Activated naive CD8-positive, alpha-beta T cell treated with anti-CD3 and anti-CD28 coated beads, Interleukin-2, amount 50 U/mL, for 24 hours (primary cell): Measurements from ENCODE around the gene SOAT2.

Source experiments
- ATAC-seq: fragments of 150-1000 bp; cut with Tn5 transposase; one replicate; pipeline ENCODE4 v1.10.0; 2021
- DNase-seq: peaks from one replicate; pipeline ENCODE4 v3.0.0; 2021
- H3K27ac Mint-ChIP-seq: one replicate; pipeline ENCODE4 v1.8.0; 2021; ENCODE audit warnings: mild to moderate bottlenecking, mixed read lengths
- H3K27me3 Mint-ChIP-seq: one replicate; pipeline ENCODE4 v1.8.0; 2021; ENCODE audit warnings: mixed read lengths
- H3K36me3 Mint-ChIP-seq: one replicate; pipeline ENCODE4 v1.8.0; 2021; ENCODE audit warnings: low read depth, mixed read lengths
- H3K4me1 Mint-ChIP-seq: one replicate; pipeline ENCODE4 v1.8.0; 2021; ENCODE audit warnings: mixed read lengths
- H3K4me3 Mint-ChIP-seq: one replicate; pipeline ENCODE4 v1.8.0; 2021; ENCODE audit warnings: mild to moderate bottlenecking, moderate library complexity, mixed read lengths
- H3K9me3 Mint-ChIP-seq: one replicate; pipeline ENCODE4 v1.8.0; 2021; ENCODE audit warnings: mixed read lengths

The SOAT2 gene

DNA sequence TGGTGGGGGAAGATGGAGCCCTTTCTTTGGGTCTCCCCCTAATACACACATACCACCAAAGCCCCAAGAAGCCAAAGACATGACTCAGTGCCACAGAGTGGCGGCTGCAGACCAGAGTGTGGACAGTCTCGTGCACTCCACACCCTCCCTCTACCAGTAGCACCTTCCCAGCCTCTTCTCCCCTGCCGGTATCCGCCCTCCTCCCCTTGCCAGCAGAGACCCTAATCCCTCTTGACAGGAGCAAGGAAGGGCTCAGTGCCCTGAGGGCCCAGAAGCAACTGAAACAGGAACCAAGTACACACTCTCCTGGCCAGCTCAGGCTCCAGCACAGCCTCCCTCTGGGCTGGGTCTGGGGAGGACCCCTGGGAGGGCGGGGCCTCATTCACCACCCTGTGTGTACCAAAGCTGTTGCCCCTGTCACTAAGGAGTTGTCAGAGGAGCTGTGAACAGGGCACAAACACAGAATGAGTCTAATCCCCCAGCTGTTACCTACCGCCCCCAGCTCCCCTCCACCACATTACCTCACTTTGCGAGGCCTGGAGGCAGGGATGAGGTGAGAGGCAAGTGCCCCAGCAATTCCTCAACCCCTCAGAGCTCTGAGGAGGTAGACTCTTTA, 32.3 kb upstream of the SOAT2 start:
- DNase-seq (no peak), ATAC-seq (no peak)
- peaks cover 12% of the 10 kb centered on the region for H3K36me3 Mint-ChIP-seq
- H3K27me3 Mint-ChIP-seq, result no peaks in the 10 kb centered on the region
- peak overlapping the region; percentile 27 for H3K27ac Mint-ChIP-seq
- no peak overlapping the region for H3K4me3 Mint-ChIP-seq
- H3K9me3 Mint-ChIP-seq, result no peaks in the 10 kb centered on the region
- peaks cover 11% of the 10 kb centered on the region for H3K4me1 Mint-ChIP-seq

DNA sequence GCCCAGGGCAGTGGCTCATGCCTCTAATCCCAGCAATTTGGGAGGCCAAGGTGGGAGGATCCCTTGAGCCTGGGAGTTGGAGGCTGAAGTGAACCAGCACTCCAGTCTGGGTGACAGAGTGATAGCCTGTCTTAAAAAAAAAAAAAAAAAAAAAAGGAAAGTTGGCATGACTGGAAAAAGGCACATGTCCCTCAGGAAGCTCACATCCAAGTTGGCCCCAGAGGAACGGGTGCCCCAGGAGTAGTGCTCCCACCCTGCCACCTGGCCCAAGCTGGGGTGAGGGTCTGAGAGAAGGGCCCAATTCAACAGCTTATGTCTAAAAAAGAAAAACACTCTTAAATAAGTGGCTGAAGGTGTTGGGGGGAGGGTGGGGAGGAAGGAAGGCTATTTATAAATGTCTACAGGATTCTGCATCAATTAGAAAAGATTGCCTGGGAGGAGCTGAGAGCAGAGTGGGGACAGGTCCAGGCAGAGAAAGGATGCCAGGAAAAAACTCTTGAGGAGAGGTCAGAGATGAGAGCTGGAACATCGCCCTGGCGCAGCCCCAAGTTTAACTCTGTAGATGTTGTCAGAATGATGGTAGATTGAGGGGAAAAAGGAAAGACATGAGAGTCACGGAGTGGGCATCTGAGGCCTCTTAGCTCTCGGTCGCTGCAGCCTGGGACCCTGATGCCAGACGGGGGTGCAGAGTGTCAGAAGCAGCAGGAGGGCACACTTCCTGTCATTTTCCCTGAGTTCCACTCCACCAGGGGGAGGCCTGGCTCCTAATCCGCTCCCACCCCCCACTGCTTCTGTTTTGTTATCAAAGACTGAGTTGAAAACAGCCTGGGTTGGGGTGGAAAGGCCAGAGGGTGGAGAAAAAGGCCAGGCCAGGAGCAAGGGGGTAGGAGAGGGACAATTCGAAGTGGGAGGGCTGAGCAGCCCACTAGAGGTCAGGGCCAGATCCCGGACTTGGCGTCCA, 31.4 kb upstream of the SOAT2 start:
- H3K4me3 Mint-ChIP-seq, result no peak overlapping the region
- peaks cover 10% of the 10 kb centered on the region for H3K4me1 Mint-ChIP-seq
- H3K27ac Mint-ChIP-seq, result no peak overlapping the region
- DNase-seq, result no peak
- H3K36me3 Mint-ChIP-seq, result peaks cover 7% of the 10 kb centered on the region
- no peaks in the 10 kb centered on the region for H3K27me3 Mint-ChIP-seq
- H3K9me3 Mint-ChIP-seq, result no peaks in the 10 kb centered on the region
- no peak for ATAC-seq

DNA sequence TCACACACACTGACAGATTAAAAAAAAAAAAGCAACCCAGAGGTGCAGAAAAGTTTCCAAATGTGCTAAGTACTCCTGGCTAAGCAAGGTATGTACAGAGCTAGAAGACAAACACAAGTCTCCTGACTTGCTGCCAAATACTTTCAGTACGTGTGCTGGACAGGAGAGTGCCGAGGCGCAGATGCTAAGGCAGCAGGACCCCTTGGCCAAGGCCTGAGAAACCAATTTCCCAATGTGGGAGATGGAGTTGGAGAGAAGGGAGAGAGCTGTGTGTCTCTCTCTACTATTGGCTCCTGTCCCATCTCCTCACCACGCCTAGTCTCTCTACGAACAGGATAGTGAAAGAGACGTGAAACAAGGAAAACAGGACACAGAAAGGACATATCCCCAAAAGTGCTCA, 29.4 kb upstream of the SOAT2 start:
- H3K4me1 Mint-ChIP-seq, result peaks cover 24% of the 10 kb centered on the region
- ATAC-seq (no peak), DNase-seq (no peak)
- H3K4me3 Mint-ChIP-seq, result no peak overlapping the region
- no peak overlapping the region for H3K27ac Mint-ChIP-seq
- peaks cover 12% of the 10 kb centered on the region for H3K36me3 Mint-ChIP-seq
- H3K9me3 Mint-ChIP-seq, result no peaks in the 10 kb centered on the region
- H3K27me3 Mint-ChIP-seq, result no peaks in the 10 kb centered on the region

- Mint-ChIP-seq H3K9me3 (no peaks in the 10 kb centered on the region), H3K36me3 (peaks cover 12% of the 10 kb centered on the region), H3K4me1 (peaks cover 24% of the 10 kb centered on the region), H3K4me3 (no peak overlapping the region), H3K27ac (no peak overlapping the region), H3K27me3 (no peaks in the 10 kb centered on the region)
- no peak for DNase-seq
- no peak for ATAC-seq
Observed at GRCh38 chr12:53074283-53074998, 28.8 kb upstream of the SOAT2 start.

DNA sequence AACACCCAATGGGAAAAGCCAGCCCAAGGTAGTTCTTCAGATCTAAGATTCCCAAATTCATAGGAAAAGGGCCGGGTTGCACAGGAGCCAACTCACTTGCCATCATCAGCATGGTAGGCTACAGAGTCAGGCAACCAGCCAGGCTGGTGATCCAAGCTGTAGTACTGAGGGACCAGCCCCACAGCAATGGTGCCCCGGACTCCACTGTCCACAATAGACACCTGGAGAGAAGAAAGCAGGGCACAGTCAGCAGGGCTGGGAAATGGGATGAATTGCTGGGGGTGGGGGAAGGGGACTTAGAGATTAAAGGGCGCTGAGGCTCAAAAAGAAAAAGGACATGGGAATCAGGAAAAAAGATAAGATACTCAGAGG, 28.3 kb upstream of the SOAT2 start:
- ATAC-seq (no peak), DNase-seq (no peak)
- H3K36me3 Mint-ChIP-seq, result peaks cover 12% of the 10 kb centered on the region
- peaks cover 28% of the 10 kb centered on the region for H3K4me1 Mint-ChIP-seq
- no peak overlapping the region for H3K27ac Mint-ChIP-seq
- no peak overlapping the region for H3K4me3 Mint-ChIP-seq
- H3K27me3 Mint-ChIP-seq, result no peaks in the 10 kb centered on the region
- H3K9me3 Mint-ChIP-seq, result no peaks in the 10 kb centered on the region

- Mint-ChIP-seq H3K27me3 (no peaks in the 10 kb centered on the region), H3K4me1 (peaks cover 35% of the 10 kb centered on the region), H3K9me3 (no peaks in the 10 kb centered on the region), H3K27ac (no peak overlapping the region), H3K36me3 (peaks cover 12% of the 10 kb centered on the region), H3K4me3 (no peak overlapping the region)
- ATAC-seq, result no peak
- DNase-seq, result no peak
Observed at GRCh38 chr12:53076461-53076860, 26.8 kb upstream of the SOAT2 start.

GRCh38 chr12:53077030-53077429, 26.3 kb upstream of the SOAT2 start:
- DNase-seq (no peak), ATAC-seq (no peak)
- peaks cover 12% of the 10 kb centered on the region for H3K36me3 Mint-ChIP-seq
- no peaks in the 10 kb centered on the region for H3K27me3 Mint-ChIP-seq
- peak overlapping the region; percentile 65 for H3K27ac Mint-ChIP-seq
- H3K4me1 Mint-ChIP-seq, result peaks cover 33% of the 10 kb centered on the region
- H3K9me3 Mint-ChIP-seq, result no peaks in the 10 kb centered on the region
- peak overlapping the region; percentile 90 for H3K4me3 Mint-ChIP-seq

DNA sequence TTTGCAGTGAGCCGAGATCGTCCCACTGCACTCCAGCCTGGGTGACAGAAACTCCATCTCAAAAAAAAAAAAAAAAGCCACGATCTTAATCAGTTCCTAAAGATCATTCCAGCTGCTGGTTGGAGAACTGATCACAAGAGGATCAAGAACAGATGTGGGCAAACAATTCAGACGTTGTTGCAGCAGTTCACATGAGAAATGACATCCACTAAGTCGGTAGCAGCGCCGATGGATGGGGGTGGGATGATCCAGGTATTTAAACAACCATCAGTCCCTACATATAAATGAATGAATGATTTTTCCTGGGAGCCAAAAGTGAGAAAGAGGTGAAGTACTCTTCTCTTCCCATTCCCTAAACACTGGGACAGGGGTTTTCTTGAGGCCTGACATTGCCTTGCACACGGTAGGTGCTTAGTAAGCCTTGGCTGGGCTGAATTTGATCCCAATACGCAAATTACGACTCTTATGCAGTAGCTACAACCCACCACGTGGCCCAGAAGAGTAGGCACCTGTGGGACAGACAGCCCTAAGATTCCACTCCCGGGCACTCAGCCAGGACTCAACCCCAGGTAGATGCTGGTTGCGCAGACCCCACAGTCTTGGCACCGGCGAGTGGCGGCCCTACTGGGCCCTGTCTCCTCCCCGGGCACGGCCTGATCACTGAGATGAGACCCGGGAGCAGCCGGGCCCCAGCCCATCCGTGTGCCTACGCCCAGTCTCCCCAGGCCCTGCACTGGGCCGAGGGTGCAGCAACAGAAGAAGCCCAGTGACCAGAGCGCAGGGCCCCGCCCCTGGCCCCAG, 24.7 kb upstream of the SOAT2 start:
- DNase-seq (no peak), ATAC-seq (peak; percentile 6)
- Mint-ChIP-seq H3K36me3 (peaks cover 6% of the 10 kb centered on the region), H3K27ac (peak overlapping the region; percentile 93), H3K9me3 (no peaks in the 10 kb centered on the region), H3K4me1 (peaks cover 34% of the 10 kb centered on the region), H3K4me3 (peak overlapping the region; percentile 90), H3K27me3 (no peaks in the 10 kb centered on the region)

DNA sequence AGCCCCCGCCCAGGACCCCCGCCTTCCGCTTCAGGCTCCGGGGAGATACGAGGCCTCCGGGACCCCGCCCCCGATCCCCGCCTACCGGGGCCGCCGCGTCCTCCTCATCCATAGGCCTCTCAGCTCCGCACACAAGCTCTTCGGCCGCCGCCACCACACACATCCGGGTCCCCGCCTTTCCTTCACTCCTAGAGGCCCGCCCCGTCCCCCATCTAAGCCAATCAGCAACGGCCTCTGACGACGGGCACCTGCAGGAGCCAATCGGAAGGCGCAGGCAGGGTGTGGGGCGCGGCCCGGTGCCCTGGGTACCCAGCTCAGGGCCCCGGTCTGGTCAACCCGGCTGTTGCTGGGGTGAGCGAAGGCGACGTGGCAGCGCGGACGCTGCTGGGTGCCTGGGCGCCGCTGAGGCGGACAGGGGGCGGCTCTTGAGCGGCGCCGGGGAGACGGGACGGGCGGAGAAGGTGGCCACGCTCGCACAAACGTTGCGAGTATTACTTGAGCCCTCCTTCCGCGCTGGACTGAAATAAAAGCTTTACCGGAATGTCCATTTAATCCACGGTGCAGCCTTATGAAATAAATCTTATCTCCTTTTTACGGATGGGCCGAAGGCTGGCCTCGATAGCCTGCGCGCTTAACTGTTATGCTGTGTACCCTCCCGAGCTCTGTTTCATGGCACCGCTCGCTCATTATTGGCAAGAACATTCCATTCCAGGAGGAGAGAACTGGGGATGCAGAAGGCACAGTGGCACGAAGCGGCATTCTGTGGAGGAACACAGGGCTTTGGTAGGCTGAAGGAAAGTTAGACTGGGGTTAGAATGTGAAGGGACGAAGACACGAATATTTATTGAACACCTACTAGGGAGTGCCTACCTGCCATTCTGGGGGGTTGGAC, 23.8 kb upstream of the SOAT2 start, which contains the start of gene SPRYD3:
Gene SPRYD3 (minus strand): TSS at position 165 of the 892 bp plus-strand sequence. CDS start 57 bp downstream, at position 108.
- Mint-ChIP-seq H3K27ac (peak within 1 kb of the TSS; percentile 93), H3K4me1 (peaks cover 34% of the 10 kb centered on the region), H3K4me3 (peak within 1 kb of the TSS; percentile 90), H3K36me3 (peaks cover 6% of the 10 kb centered on the region), H3K9me3 (no peaks in the 10 kb centered on the region), H3K27me3 (no peaks in the 10 kb centered on the region)
- ATAC-seq, result peak; percentile 98
- peak; percentile 96 for DNase-seq

- H3K4me3 Mint-ChIP-seq, result no peak overlapping the region
- no peaks in the 10 kb centered on the region for H3K9me3 Mint-ChIP-seq
- peak overlapping the region; percentile 42 for H3K27ac Mint-ChIP-seq
- ATAC-seq, result no peak
- no peaks in the 10 kb centered on the region for H3K36me3 Mint-ChIP-seq
- no peak for DNase-seq
- H3K4me1 Mint-ChIP-seq, result peaks cover 25% of the 10 kb centered on the region
- H3K27me3 Mint-ChIP-seq, result peaks cover 8% of the 10 kb centered on the region
Observed at GRCh38 chr12:53082637-53083175, 20.6 kb upstream of the SOAT2 start.

GRCh38 chr12:53086361-53086760, 16.9 kb upstream of the SOAT2 start:
- Mint-ChIP-seq H3K4me1 (peaks cover 7% of the 10 kb centered on the region), H3K9me3 (no peaks in the 10 kb centered on the region), H3K4me3 (no peak overlapping the region), H3K27me3 (peaks cover 8% of the 10 kb centered on the region), H3K36me3 (no peaks in the 10 kb centered on the region), H3K27ac (no peak overlapping the region)
- DNase-seq (no peak), ATAC-seq (no peak)

DNA sequence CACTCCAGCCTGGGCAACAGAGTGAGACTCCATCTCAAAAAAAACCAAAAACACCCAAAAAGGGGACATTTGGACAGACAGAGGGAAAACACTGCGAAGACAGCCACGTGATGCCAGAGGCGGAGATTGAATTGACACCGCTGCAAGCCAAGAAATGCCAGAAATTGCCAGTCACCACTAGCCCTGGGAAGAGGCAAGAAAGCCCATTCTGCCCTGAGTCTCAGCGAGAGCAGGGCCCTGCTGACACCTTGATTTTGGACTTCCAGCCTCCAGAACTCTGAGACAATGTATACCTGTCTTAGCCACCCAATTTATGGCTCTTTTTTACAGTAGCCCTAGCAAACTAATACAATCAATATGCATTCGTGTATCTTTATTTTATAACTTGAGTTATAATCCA, 13.2 kb upstream of the SOAT2 start:
- Mint-ChIP-seq H3K9me3 (no peaks in the 10 kb centered on the region), H3K4me3 (no peak overlapping the region), H3K4me1 (peaks cover 4% of the 10 kb centered on the region), H3K36me3 (no peaks in the 10 kb centered on the region), H3K27ac (no peak overlapping the region), H3K27me3 (peaks cover 10% of the 10 kb centered on the region)
- ATAC-seq (no peak), DNase-seq (no peak)

GRCh38 chr12:53090554-53090953, 12.7 kb upstream of the SOAT2 start:
- no peak overlapping the region for H3K27ac Mint-ChIP-seq
- H3K9me3 Mint-ChIP-seq, result no peaks in the 10 kb centered on the region
- ATAC-seq (no peak), DNase-seq (no peak)
- no peaks in the 10 kb centered on the region for H3K36me3 Mint-ChIP-seq
- no peak overlapping the region for H3K4me3 Mint-ChIP-seq
- H3K4me1 Mint-ChIP-seq, result peaks cover 4% of the 10 kb centered on the region
- H3K27me3 Mint-ChIP-seq, result peaks cover 10% of the 10 kb centered on the region
